Upper lobe of right lung (tissue), 1 donor: ENCODE data around the gene TTC28. TPM values are rescaled to one million over a fixed set of nuclear protein-coding genes. Genes with fewer than 3 reads are reported as not detected.
A peak's percentile ranks its signal among the peaks of the same experiment; 100 is the strongest.
"Not testable (repeated sequence)": the region's sequence is repeated elsewhere in the genome, so short reads cannot be mapped to it uniquely, and the experiment has no call there.

ENCODE experiments used
- ATAC-seq: fragments of 200-7000 bp; cut with Tn5 transposase; one replicate; pipeline ENCODE4 v1.9.1; 2020; ENCODE audit warnings: mild to moderate bottlenecking, moderate library complexity
- DNase-seq: peaks from one replicate; pipeline ENCODE4 v3.0.0-alpha.2; 2020
- H3K27ac ChIP-seq: fragments of 200-600 bp; one replicate; pipeline ENCODE4 v1.8.0; 2022
- H3K27me3 ChIP-seq: fragments of 200-600 bp; one replicate; pipeline ENCODE4 v1.8.0; 2022; ENCODE audit warnings: mild to moderate bottlenecking
- H3K36me3 ChIP-seq: fragments of 200-600 bp; one replicate; pipeline ENCODE4 v1.8.0; 2022
- H3K4me1 ChIP-seq: fragments of 200-600 bp; one replicate; pipeline ENCODE4 v1.8.0; 2022
- H3K4me3 ChIP-seq: fragments of 200-600 bp; one replicate; pipeline ENCODE4 v1.8.0; 2022; ENCODE audit warnings: mild to moderate bottlenecking
- H3K9me3 ChIP-seq: fragments of 200-600 bp; one replicate; pipeline ENCODE4 v1.8.0; 2022
- CTCF ChIP-seq: fragments of 200-600 bp; IDR thresholded peaks from one replicate; pipeline ENCODE4 v1.8.0; 2022; ENCODE audit warnings: antibody characterized with exemption
- intact Hi-C: fragments of 100-400 bp; cut with DNase I; formaldehyde crosslinking; loops from one replicate; pipeline ENCODE4 v1.11.0; 2022
- total RNA-seq: library from RNA; stranded (reverse); fragmentation: NEBNext Ultra II Directional; extraction: Animal tissue kit (Norgen Biotek cat#: 25700); gene quantifications from one replicate; pipeline ENCODE4 v1.2.1, GENCODE V29; 2021
- donor health status: DM: no; HTN: yes; CAD: no; lungs with severe emphysema.

The TTC28 gene
- total RNA-seq, 1 donor from 2014 or later = 48.7 TPM

- peaks cover 8% of the 10 kb centered on the region for H3K4me1 ChIP-seq
- intact Hi-C loops = no loop called here
- no peaks in the 10 kb centered on the region for H3K9me3 ChIP-seq
- ATAC-seq (peak; percentile 76), DNase-seq (no peak)
- H3K4me3 ChIP-seq = no peak overlapping the region
- no peak overlapping the region for H3K27ac ChIP-seq
- no peaks in the 10 kb centered on the region for H3K27me3 ChIP-seq
- H3K36me3 ChIP-seq = no peaks in the 10 kb centered on the region
- no peak for TF ChIP-seq CTCF
Measured at GRCh38 chr22:28171712-28172111, 507.9 kb downstream of the TTC28 start.

GRCh38 chr22:28171115-28171514, 508.5 kb downstream of the TTC28 start:
- H3K9me3 ChIP-seq = no peaks in the 10 kb centered on the region
- intact Hi-C loops = no loop called here
- no peaks in the 10 kb centered on the region for H3K36me3 ChIP-seq
- H3K27me3 ChIP-seq = no peaks in the 10 kb centered on the region
- H3K4me1 ChIP-seq = peaks cover 8% of the 10 kb centered on the region
- no peak for TF ChIP-seq CTCF
- no peak overlapping the region for H3K4me3 ChIP-seq
- DNase-seq = no peak
- no peak overlapping the region for H3K27ac ChIP-seq
- peak; percentile 31 for ATAC-seq

GRCh38 chr22:28169314-28169713, 510.3 kb downstream of the TTC28 start:
- intact Hi-C loops, H3K27ac ChIP-seq, H3K27me3 ChIP-seq, ATAC-seq, DNase-seq, H3K9me3 ChIP-seq, H3K4me3 ChIP-seq, H3K36me3 ChIP-seq, H3K4me1 ChIP-seq: not testable (repeated sequence)

GRCh38 chr22:28155808-28156207, 523.8 kb downstream of the TTC28 start:
- no peaks in the 10 kb centered on the region for H3K36me3 ChIP-seq
- no peaks in the 10 kb centered on the region for H3K4me1 ChIP-seq
- no peak for DNase-seq
- ATAC-seq = no peak
- no peaks in the 10 kb centered on the region for H3K27me3 ChIP-seq
- no peak overlapping the region for H3K4me3 ChIP-seq
- no peak for TF ChIP-seq CTCF
- intact Hi-C loops = no loop called here
- H3K9me3 ChIP-seq = no peaks in the 10 kb centered on the region
- H3K27ac ChIP-seq = no peak overlapping the region

GRCh38 chr22:28154861-28155260, 524.8 kb downstream of the TTC28 start:
- ATAC-seq = no peak
- no peaks in the 10 kb centered on the region for H3K27me3 ChIP-seq
- intact Hi-C loops = no loop called here

GRCh38 chr22:28151151-28151816, 528.4 kb downstream of the TTC28 start:
- no peak for TF ChIP-seq CTCF
- H3K9me3 ChIP-seq = no peaks in the 10 kb centered on the region
- H3K27me3 ChIP-seq = no peaks in the 10 kb centered on the region
- ATAC-seq = no peak
- no peak overlapping the region for H3K27ac ChIP-seq
- DNase-seq = no peak
- H3K4me3 ChIP-seq = no peak overlapping the region
- intact Hi-C loops = no loop called here
- peaks cover 4% of the 10 kb centered on the region for H3K4me1 ChIP-seq
- H3K36me3 ChIP-seq = no peaks in the 10 kb centered on the region

More at GRCh38 chr22:28154861-28155260, 524.8 kb downstream of the TTC28 start:
- no peak for DNase-seq
- Histone ChIP-seq H3K9me3 (no peaks in the 10 kb centered on the region), H3K4me3 (no peak overlapping the region), H3K4me1 (no peaks in the 10 kb centered on the region), H3K27ac (no peak overlapping the region), H3K36me3 (no peaks in the 10 kb centered on the region)
- no peak for TF ChIP-seq CTCF
